IMR-90 (cell line): Measurements from ENCODE around the gene ATP9B. TPM values are rescaled to one million over a fixed set of nuclear protein-coding genes. Genes with fewer than 3 reads are reported as not detected.

Experiments
- ATAC-seq: fragments of 200-7000 bp; cut with Tn5 transposase; 2 replicates; pipeline ENCODE4 v1.9.1; 2020; ENCODE audit warnings: low read depth, mild to moderate bottlenecking, moderate library complexity
- BruUV-seq: library from RNA; stranded (reverse); fragments of 400-500 nt; replicated peaks from 2 replicates; lab custom pipeline; 2021; lab: Mats Ljungman, UMichigan
- CTCF ChIA-PET: fragments of 300-600 bp; formaldehyde crosslinking; extraction: SDS; loops from one replicate; lab custom pipeline; 2021; ENCODE audit warnings: antibody characterized with exemption; lab: Yijun Ruan, JAX
- POLR2A ChIA-PET: fragments of 300-600 bp; sonication (Branson Sonifier 250); formaldehyde crosslinking; loops from one replicate; lab custom pipeline; 2022; ENCODE audit warnings: antibody characterized with exemption; ENCODE audit not compliant: unreplicated experiment; lab: Charles Lee
- DNase-seq: peaks from one replicate; pipeline ENCODE4 v3.0.0; 2013
- H2AFZ ChIP-seq: replicated peaks from 2 replicates; pipeline ENCODE3; 2013; ENCODE audit warnings: low read length, mild to moderate bottlenecking; ENCODE audit not compliant: poor library complexity
- H2AK5ac ChIP-seq: 2 replicates; pipeline ENCODE4 v1.6.1; 2013; ENCODE audit warnings: low read depth, low read length, inconsistent platforms
- H2AK9ac ChIP-seq: replicated peaks from 2 replicates; pipeline ENCODE3; 2013; ENCODE audit warnings: mild to moderate bottlenecking, low read depth, low read length, moderate library complexity; ENCODE audit not compliant: poor library complexity
- H2BK120ac ChIP-seq: 2 replicates; pipeline ENCODE4 v1.6.1; 2013; ENCODE audit warnings: low read depth, low read length, inconsistent platforms
- H2BK15ac ChIP-seq: 3 replicates; pipeline ENCODE4 v1.6.1; 2013; ENCODE audit warnings: low read depth, low read length, inconsistent platforms
- H2BK20ac ChIP-seq: 2 replicates; pipeline ENCODE4 v1.6.1; 2013; ENCODE audit warnings: low read depth, mild to moderate bottlenecking, inconsistent platforms, low read length, moderate library complexity
- H2BK5ac ChIP-seq: 2 replicates; pipeline ENCODE4 v1.6.1; 2013; ENCODE audit warnings: mild to moderate bottlenecking, low read depth, low read length, inconsistent platforms; ENCODE audit not compliant: poor library complexity, severe bottlenecking
- H3K14ac ChIP-seq: replicated peaks from 2 replicates; pipeline ENCODE4 v1.6.1; 2013; ENCODE audit warnings: low read depth, low read length, inconsistent platforms
- H3K18ac ChIP-seq: 2 replicates; pipeline ENCODE4 v1.6.1; 2013; ENCODE audit warnings: low read depth, low read length, control low read depth
- H3K23ac ChIP-seq: 2 replicates; pipeline ENCODE4 v1.6.1; 2013; ENCODE audit warnings: low read depth, low read length, inconsistent platforms
- H3K27ac ChIP-seq: 2 replicates; pipeline ENCODE4 v1.5.1; 2013; ENCODE audit warnings: mild to moderate bottlenecking, control low read depth, low read length; ENCODE audit not compliant: insufficient read depth
- H3K27me3 ChIP-seq: 2 replicates; pipeline ENCODE4 v1.6.1; 2013; ENCODE audit warnings: low read length; ENCODE audit not compliant: control insufficient read depth, insufficient read depth
- H3K36me3 ChIP-seq: 2 replicates; pipeline ENCODE4 v1.6.1; 2013; ENCODE audit warnings: low read length, mixed read lengths; ENCODE audit not compliant: control insufficient read depth, insufficient read depth
- H3K4ac ChIP-seq: 2 replicates; pipeline ENCODE4 v1.6.1; 2013; ENCODE audit warnings: low read depth, low read length, inconsistent platforms
- H3K4me1 ChIP-seq: 2 replicates; pipeline ENCODE4 v1.6.1; 2013; ENCODE audit warnings: low read length, mixed read lengths; ENCODE audit not compliant: control insufficient read depth, insufficient read depth
- H3K4me2 ChIP-seq: 2 replicates; pipeline ENCODE4 v1.6.1; 2013; ENCODE audit warnings: low read depth, mild to moderate bottlenecking, control low read depth, low read length, moderate library complexity
- H3K4me3 ChIP-seq: 2 replicates; pipeline ENCODE4 v1.5.1; 2013; ENCODE audit warnings: low read depth, mild to moderate bottlenecking, control low read depth, low read length, moderate library complexity; ENCODE audit not compliant: insufficient read depth
- H3K56ac ChIP-seq: 2 replicates; pipeline ENCODE4 v1.6.1; 2013; ENCODE audit warnings: low read length, inconsistent platforms; ENCODE audit not compliant: insufficient read depth; ENCODE audit errors: extremely low read depth
- H3K79me1 ChIP-seq, 2 experiments: 2 replicates each; pipeline ENCODE4 v1.6.1; 2013; ENCODE audit warnings: low read length in 2 of 2, inconsistent platforms in 1 of 2, low read depth in 1 of 2
- H3K9ac ChIP-seq: 2 replicates; pipeline ENCODE4 v1.6.1; 2013; ENCODE audit warnings: low read depth, low read length, control low read depth
- H3K9me1 ChIP-seq: 2 replicates; pipeline ENCODE4 v1.6.1; 2013; ENCODE audit warnings: low read length, inconsistent platforms; ENCODE audit not compliant: insufficient read depth
- H3K9me3 ChIP-seq: 2 replicates; pipeline ENCODE4 v1.6.1; 2013; ENCODE audit warnings: low read length; ENCODE audit not compliant: control insufficient read depth, insufficient read depth
- H4K20me1 ChIP-seq: 2 replicates; pipeline ENCODE4 v1.6.1; 2013; ENCODE audit warnings: low read length, inconsistent platforms; ENCODE audit not compliant: insufficient read depth
- H4K5ac ChIP-seq: 2 replicates; pipeline ENCODE4 v1.6.1; 2013; ENCODE audit warnings: mild to moderate bottlenecking, low read depth, low read length, control low read depth
- H4K8ac ChIP-seq, 2 experiments: 2 replicates each; pipeline ENCODE4 v1.6.1; 2013; ENCODE audit warnings: low read depth in 2 of 2, low read length in 2 of 2, control low read depth in 1 of 2, inconsistent platforms in 1 of 2
- H4K91ac ChIP-seq: 2 replicates; pipeline ENCODE4 v1.6.1; 2013; ENCODE audit warnings: low read depth, low read length, inconsistent platforms; ENCODE audit not compliant: insufficient read depth
- BHLHE40 ChIP-seq: fragments of 150-350 bp; IDR thresholded peaks from 2 replicates; pipeline ENCODE4 v1.6.1; 2016; ENCODE audit warnings: mild to moderate bottlenecking, low read depth, low read length
- CEBPB ChIP-seq: IDR thresholded peaks from 2 replicates; pipeline ENCODE4 v1.6.1; 2012; ENCODE audit warnings: low read depth, low read length, improper control_type of control experiment
- CHD1 ChIP-seq: IDR thresholded peaks from 2 replicates; pipeline ENCODE4 v1.6.1; 2012; ENCODE audit warnings: low read depth, low read length, improper control_type of control experiment
- CTCF ChIP-seq: conservative IDR thresholded peaks from 2 replicates; pipeline ENCODE4 v1.5.1; 2012; ENCODE audit warnings: mild to moderate bottlenecking, low read depth, low read length, improper control_type of control experiment
- FOS ChIP-seq: fragments of 150-350 bp; IDR thresholded peaks from 2 replicates; pipeline ENCODE4 v1.6.1; 2016; ENCODE audit warnings: low read depth, low read length
- MAFK ChIP-seq: IDR thresholded peaks from 2 replicates; pipeline ENCODE4 v1.6.1; 2012; ENCODE audit warnings: low read depth, low read length, improper control_type of control experiment
- MAZ ChIP-seq: IDR thresholded peaks from 2 replicates; pipeline ENCODE4 v1.6.1; 2012; ENCODE audit warnings: low read depth, mild to moderate bottlenecking, low read length, improper control_type of control experiment, moderate library complexity, borderline replicate concordance
- MXI1 ChIP-seq: IDR thresholded peaks from 2 replicates; pipeline ENCODE4 v1.6.1; 2012; ENCODE audit warnings: low read depth, mild to moderate bottlenecking, low read length, moderate library complexity, borderline replicate concordance
- POLR2A ChIP-seq: IDR thresholded peaks from 2 replicates; pipeline ENCODE4 v1.6.1; 2012; ENCODE audit warnings: mild to moderate bottlenecking, low read depth, low read length
- RAD21 ChIP-seq: IDR thresholded peaks from 2 replicates; pipeline ENCODE4 v1.6.1; 2012; ENCODE audit warnings: low read length, improper control_type of control experiment
- RFX5 ChIP-seq: IDR thresholded peaks from 2 replicates; pipeline ENCODE4 v1.8.0; 2012; ENCODE audit warnings: low read depth, mild to moderate bottlenecking, low read length, moderate library complexity
- SMC3 ChIP-seq: fragments of 150-350 bp; IDR thresholded peaks from 2 replicates; pipeline ENCODE4 v1.6.1; 2016; ENCODE audit warnings: low read depth, mild to moderate bottlenecking, antibody characterized with exemption, low read length, moderate library complexity
- USF2 ChIP-seq: fragments of 150-350 bp; IDR thresholded peaks from 2 replicates; pipeline ENCODE4 v1.6.1; 2017; ENCODE audit warnings: mild to moderate bottlenecking, antibody characterized with exemption, low read length, low read depth
- WGBS, 2 experiments: methylation state at CpG; one replicate each; pipeline versions ENCODE4 v1.1.5 to v1.1.7; 2013; ENCODE audit warnings: missing lambda C conversion rate in 2 of 2; ENCODE audit not compliant: insufficient read length in 1 of 2; ENCODE audit errors: extremely low coverage in 2 of 2; 5-methylcytosine and 5-hydroxymethylcytosine counted together
- dilution Hi-C: fragments of 300-500 bp; cut with HindIII; formaldehyde crosslinking; loops from one replicate; pipeline ENCODE4 v1.14.3; 2018; ENCODE audit warnings: low sequenced_read_pairs; ENCODE audit not compliant: unreplicated experiment
- in situ Hi-C: fragments of 300-500 bp; cut with MboI; formaldehyde crosslinking; loops from 3 replicates; pipeline ENCODE4 v1.14.3; 2019; ENCODE audit warnings: low sequenced_read_pairs, inconsistent platforms, mixed read lengths
- intact Hi-C: fragments of 100-400 bp; cut with micrococcal nuclease; formaldehyde crosslinking; loops from 2 replicates; pipeline ENCODE4 v1.10.0; 2022
- polyA plus RNA-seq, 3 experiments: library from polyadenylated mRNA; depleted of rRNA; stranded (reverse); fragments of >200 nt; gene quantifications; 2 replicates each; pipeline ENCODE4 v1.2.3, GENCODE V29; 2012; ENCODE audit warnings: low replicate concordance in 1 of 3
- total RNA-seq: library from RNA; depleted of rRNA; stranded (reverse); fragments of >200 nt; gene quantifications from 2 replicates; pipeline ENCODE4 v1.2.3, GENCODE V29; 2012

ATP9B gene
- total and polyA plus RNA-seq, 2 of the 4 experiments (the other 2 are of a cell fraction) = 11.0 to 11.5 TPM

- TF ChIP-seq MAZ = no peak
Observed at GRCh38 chr18:79411614-79412526, 342.7 kb downstream of the ATP9B start (continued).

- in situ Hi-C loops (no loop called here), intact Hi-C loops (no loop called here), dilution Hi-C loops (no loop called here)
- Histone ChIP-seq H2AK9ac (no peak overlapping the region), H2BK120ac (no peak overlapping the region), H2BK15ac (no peak overlapping the region), H2AK5ac (no peak overlapping the region), H2BK20ac (no peak overlapping the region), H3K27ac (no peak overlapping the region), H4K8ac (no peak overlapping the region), H3K4ac (no peak overlapping the region), H3K27me3 (no peaks in the 10 kb centered on the region), H2AFZ (no peak overlapping the region), H4K91ac (no peak overlapping the region), H3K4me2 (no peak overlapping the region), H3K56ac (no peak overlapping the region), H3K18ac (no peak overlapping the region), H3K9me1 (no peaks in the 10 kb centered on the region), H3K14ac (no peak overlapping the region), H2BK5ac (no peak overlapping the region), H3K9me3 (no peaks in the 10 kb centered on the region), H4K20me1 (no peaks in the 10 kb centered on the region), H3K23ac (no peak overlapping the region), H3K4me1 (no peaks in the 10 kb centered on the region), H3K4me3 (no peak overlapping the region), H3K79me1 (no peaks in the 10 kb centered on the region), H3K9ac (no peak overlapping the region), H3K36me3 (peaks cover 14% of the 10 kb centered on the region; the same call in 1 of the 2 replicates), H4K5ac (no peak overlapping the region)
- DNase-seq (no peak), ATAC-seq (no peak)
- BruUV-seq = no TSS peak
- 83% methylated on average over 9 of the region's 16 CpGs; no CpG with 5 or more reads in 1 of the 2 experiments for WGBS, 2 experiments
- ChIA-PET CTCF (no interaction called here), POLR2A (no interaction called here)
- TF ChIP-seq POLR2A = no peak
- TF ChIP-seq MAZ = no peak
- TF ChIP-seq MAFK = no peak
- no peak for TF ChIP-seq MXI1
- TF ChIP-seq RFX5 = no peak
- no peak for TF ChIP-seq SMC3
- TF ChIP-seq RAD21 = no peak
- TF ChIP-seq CHD1 = no peak
- no peak for TF ChIP-seq CTCF
- no peak for TF ChIP-seq USF2
- TF ChIP-seq CEBPB = no peak
- TF ChIP-seq FOS = no peak
- no peak for TF ChIP-seq BHLHE40
Observed at GRCh38 chr18:79413025-79413424, 343.8 kb downstream of the ATP9B start.
